Measurements from ENCODE around the gene ARHGEF2.

GRCh38 chr1:155897746-155898145 lies 80.6 kb downstream of the ARHGEF2 start:
- TF ChIP-seq ZNF423 (CRISPR knock-in tag; IDR thresholded peaks at IDR 0.05) (no peak), NFYB (CRISPR knock-in tag; conservative IDR thresholded peaks at IDR 0.05; ENCODE audit: low read depth) (no peak), CTCF (IDR thresholded peaks at IDR 0.05) (no peak), NR3C1 (CRISPR knock-in tag; conservative IDR thresholded peaks at IDR 0.05; ENCODE audit: low read depth) (no peak), ATF6 (CRISPR knock-in tag; IDR thresholded peaks at IDR 0.05) (no peak), ZNF512 (CRISPR knock-in tag; IDR thresholded peaks at IDR 0.05; ENCODE audit: borderline replicate concordance) (no peak), SMAD4 (CRISPR knock-in tag; IDR thresholded peaks at IDR 0.05) (no peak)
